ENCODE results near the gene GJB3.

GJB3 gene

DNA sequence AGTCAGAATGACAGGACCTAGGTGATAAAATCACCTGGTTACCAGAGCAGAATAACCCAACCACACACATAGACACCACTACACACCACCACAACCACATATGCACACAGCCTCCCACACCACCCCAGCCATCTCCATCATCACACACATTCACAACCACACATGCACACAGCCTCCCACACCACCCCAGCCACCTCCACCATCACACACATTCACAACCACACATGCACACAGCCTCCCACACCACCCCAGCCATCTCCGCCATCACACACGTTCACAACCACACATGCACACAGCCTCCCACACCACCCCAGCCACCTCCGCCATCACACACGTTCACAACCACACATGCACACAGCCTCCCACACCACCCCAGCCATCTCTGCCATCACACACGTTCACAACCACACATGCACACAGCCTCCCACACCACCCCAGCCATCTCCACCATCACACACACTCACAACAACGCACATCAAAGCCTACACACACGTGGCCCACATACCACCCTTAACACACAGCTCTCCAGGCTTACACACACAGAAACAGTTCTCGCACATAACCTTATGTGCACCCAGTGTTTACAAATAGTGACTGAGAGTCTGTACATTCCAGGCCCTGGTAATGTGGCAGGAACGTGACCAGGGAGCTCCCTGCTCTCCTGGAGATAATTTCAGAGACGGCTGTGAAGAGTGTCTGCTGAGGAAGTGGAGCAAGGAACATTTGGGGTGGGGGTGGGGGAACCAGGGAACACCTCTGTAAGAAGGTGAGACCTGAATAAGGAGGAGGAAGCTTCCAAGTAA is 3.3 kb upstream of the GJB3 start:
- Histone ChIP-seq H3K9me3 (ENCODE audit: low read depth, low read length) (no peaks in the 10 kb centered on the region), H3K9ac (ENCODE audit: insufficient read length) (no peak overlapping the region), H3K36me3 (ENCODE audit: insufficient read depth, low read length) (no peaks in the 10 kb centered on the region), H3K4me3 (no peak overlapping the region), H3K27ac (no peak overlapping the region)
- TF ChIP-seq EZH2 (IDR thresholded peaks at IDR 0.05) (no peak), POLR2AphosphoS5 (IDR thresholded peaks at IDR 0.05; ENCODE audit: borderline replicate concordance, low read depth, low read length) (no peak), FOXP2 (optimal IDR thresholded peaks at IDR 0.05; ENCODE audit: control extremely low read depth, extremely low read length, insufficient read depth) (no peak)
- DNase-seq (ENCODE audit: low read depth, low spot score), result no peak

DNA sequence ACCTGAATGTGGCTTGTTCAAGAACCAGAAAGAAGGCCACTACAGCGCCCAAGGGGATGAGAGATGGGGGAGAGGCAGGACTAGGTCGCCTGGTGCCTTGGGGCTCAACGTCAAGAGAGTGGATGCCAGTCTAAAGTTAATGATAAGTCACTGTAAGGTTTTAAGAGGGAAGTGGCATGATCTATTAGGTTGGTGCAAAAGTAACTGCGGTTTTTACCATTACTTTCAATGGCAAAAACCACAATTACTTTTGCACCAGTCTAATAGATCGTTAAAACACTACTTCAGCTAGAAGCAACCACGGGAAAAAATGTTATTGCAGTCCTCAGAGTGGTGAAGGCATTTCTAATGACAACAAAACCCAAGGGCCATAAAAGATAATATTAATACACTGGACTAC is 2.6 kb upstream of the GJB3 start:
- Histone ChIP-seq H3K9me3 (ENCODE audit: low read depth, low read length) (no peaks in the 10 kb centered on the region), H3K9ac (ENCODE audit: insufficient read length) (no peak overlapping the region), H3K4me3 (no peak overlapping the region), H3K36me3 (ENCODE audit: insufficient read depth, low read length) (no peaks in the 10 kb centered on the region), H3K27ac (no peak overlapping the region)
- no peak for DNase-seq (ENCODE audit: low read depth, low spot score)
- TF ChIP-seq FOXP2 (optimal IDR thresholded peaks at IDR 0.05; ENCODE audit: control extremely low read depth, extremely low read length, insufficient read depth) (no peak), POLR2AphosphoS5 (IDR thresholded peaks at IDR 0.05; ENCODE audit: borderline replicate concordance, low read depth, low read length) (no peak), EZH2 (IDR thresholded peaks at IDR 0.05) (no peak)

GRCh38 chr1:34779005-34779404 is 2.0 kb upstream of the GJB3 start:
- DNase-seq (ENCODE audit: low read depth, low spot score), result no peak
- no peak overlapping the region for H3K4me3 ChIP-seq
- no peak overlapping the region for H3K9ac ChIP-seq (ENCODE audit: insufficient read length)
- H3K36me3 ChIP-seq (ENCODE audit: insufficient read depth, low read length), result no peaks in the 10 kb centered on the region
- H3K9me3 ChIP-seq (ENCODE audit: low read depth, low read length), result no peaks in the 10 kb centered on the region
- TF ChIP-seq FOXP2 (optimal IDR thresholded peaks at IDR 0.05; ENCODE audit: control extremely low read depth, extremely low read length, insufficient read depth), result no peak
- TF ChIP-seq EZH2 (IDR thresholded peaks at IDR 0.05), result no peak
- TF ChIP-seq POLR2AphosphoS5 (IDR thresholded peaks at IDR 0.05; ENCODE audit: borderline replicate concordance, low read depth, low read length), result no peak
- H3K27ac ChIP-seq, result no peak overlapping the region

DNA sequence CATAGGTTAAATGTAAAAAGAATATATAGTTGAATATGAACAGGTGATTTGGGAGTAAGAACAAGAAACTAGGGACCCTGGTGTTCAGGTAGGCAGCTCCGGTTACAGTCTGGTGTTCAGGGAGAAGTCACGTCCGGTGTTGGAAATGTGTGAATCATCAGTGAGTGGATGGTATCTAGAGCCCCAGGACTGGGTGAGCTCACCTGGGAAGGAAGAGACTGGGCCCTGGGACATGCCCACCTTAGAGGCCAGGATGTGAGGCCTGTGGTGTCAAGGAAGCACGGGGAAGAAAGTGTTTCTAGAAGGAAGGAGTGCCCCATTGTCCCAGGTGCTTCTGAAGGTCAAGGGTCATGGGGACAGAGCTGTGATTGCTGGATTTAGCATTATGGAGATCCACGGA is 1.5 kb upstream of the GJB3 start:
- DNase-seq (ENCODE audit: low read depth, low spot score), result no peak
- H3K36me3 ChIP-seq (ENCODE audit: insufficient read depth, low read length), result no peaks in the 10 kb centered on the region
- TF ChIP-seq EZH2 (IDR thresholded peaks at IDR 0.05), result no peak

GRCh38 chr1:34779962-34780361 is 1.1 kb upstream of the GJB3 start:
- H3K9me3 ChIP-seq (ENCODE audit: low read depth, low read length), result no peaks in the 10 kb centered on the region
- no peak overlapping the region for H3K27ac ChIP-seq
- H3K4me3 ChIP-seq, result no peak overlapping the region
- DNase-seq (ENCODE audit: low read depth, low spot score), result no peak
- TF ChIP-seq POLR2AphosphoS5 (IDR thresholded peaks at IDR 0.05; ENCODE audit: borderline replicate concordance, low read depth, low read length) (no peak), FOXP2 (optimal IDR thresholded peaks at IDR 0.05; ENCODE audit: control extremely low read depth, extremely low read length, insufficient read depth) (no peak), EZH2 (IDR thresholded peaks at IDR 0.05) (no peak)
- no peak overlapping the region for H3K9ac ChIP-seq (ENCODE audit: insufficient read length)
- H3K36me3 ChIP-seq (ENCODE audit: insufficient read depth, low read length), result no peaks in the 10 kb centered on the region

More for the DNA sequence above, 1.5 kb upstream of the GJB3 start:
- H3K9me3 ChIP-seq (ENCODE audit: low read depth, low read length), result no peaks in the 10 kb centered on the region
- no peak overlapping the region for H3K27ac ChIP-seq
- no peak overlapping the region for H3K9ac ChIP-seq (ENCODE audit: insufficient read length)
- no peak overlapping the region for H3K4me3 ChIP-seq

DNA sequence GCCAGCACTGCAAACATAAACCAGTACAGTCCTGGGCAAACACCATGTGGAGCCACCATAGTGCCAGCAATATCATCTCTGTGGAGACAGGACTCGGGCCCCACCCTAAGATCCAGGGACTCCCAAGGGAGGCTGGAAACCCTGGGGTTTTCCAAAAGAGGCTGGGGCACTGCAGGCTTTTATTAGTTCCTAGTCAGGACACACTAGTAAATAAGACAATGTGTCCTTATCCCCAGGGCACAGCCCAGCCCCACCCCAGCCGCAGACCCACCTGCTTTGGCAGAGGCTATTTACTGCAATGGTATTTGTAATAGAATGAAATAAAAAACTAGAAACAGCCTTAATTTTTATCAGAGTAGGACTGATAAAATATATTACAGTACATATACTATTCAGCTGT is 486 bp upstream of the GJB3 start:
- H3K9ac ChIP-seq (ENCODE audit: insufficient read length), result no peak overlapping the region

GRCh38 chr1:34781844-34782391 is 904 bp downstream of the GJB3 start:
- no peak for DNase-seq (ENCODE audit: low read depth, low spot score)
- Histone ChIP-seq H3K36me3 (ENCODE audit: insufficient read depth, low read length) (no peaks in the 10 kb centered on the region), H3K27ac (no peak overlapping the region), H3K9me3 (ENCODE audit: low read depth, low read length) (no peaks in the 10 kb centered on the region), H3K9ac (ENCODE audit: insufficient read length) (no peak overlapping the region), H3K4me3 (peak overlapping the region; percentile 53)
- TF ChIP-seq POLR2AphosphoS5 (IDR thresholded peaks at IDR 0.05; ENCODE audit: borderline replicate concordance, low read depth, low read length), result no peak
- no peak for TF ChIP-seq EZH2 (IDR thresholded peaks at IDR 0.05)
- TF ChIP-seq FOXP2 (optimal IDR thresholded peaks at IDR 0.05; ENCODE audit: control extremely low read depth, extremely low read length, insufficient read depth), result no peak

More for the DNA sequence above, 486 bp upstream of the GJB3 start:
- no peaks in the 10 kb centered on the region for H3K36me3 ChIP-seq (ENCODE audit: insufficient read depth, low read length)
- H3K9me3 ChIP-seq (ENCODE audit: low read depth, low read length), result no peaks in the 10 kb centered on the region
- no peak for DNase-seq (ENCODE audit: low read depth, low spot score)
- TF ChIP-seq POLR2AphosphoS5 (IDR thresholded peaks at IDR 0.05; ENCODE audit: borderline replicate concordance, low read depth, low read length) (no peak), EZH2 (IDR thresholded peaks at IDR 0.05) (no peak), FOXP2 (optimal IDR thresholded peaks at IDR 0.05; ENCODE audit: control extremely low read depth, extremely low read length, insufficient read depth) (no peak)
- no peak overlapping the region for H3K27ac ChIP-seq
- no peak overlapping the region for H3K4me3 ChIP-seq

- DNase-seq (ENCODE audit: low read depth, low spot score), result no peak
- Histone ChIP-seq H3K9ac (ENCODE audit: insufficient read length) (no peak overlapping the region), H3K36me3 (ENCODE audit: insufficient read depth, low read length) (no peaks in the 10 kb centered on the region), H3K9me3 (ENCODE audit: low read depth, low read length) (no peaks in the 10 kb centered on the region), H3K4me3 (no peak overlapping the region), H3K27ac (no peak overlapping the region)
- no peak for TF ChIP-seq POLR2AphosphoS5 (IDR thresholded peaks at IDR 0.05; ENCODE audit: borderline replicate concordance, low read depth, low read length)
- TF ChIP-seq FOXP2 (optimal IDR thresholded peaks at IDR 0.05; ENCODE audit: control extremely low read depth, extremely low read length, insufficient read depth), result no peak
- TF ChIP-seq EZH2 (IDR thresholded peaks at IDR 0.05), result no peak
Measured at GRCh38 chr1:34784751-34785221, 3.8 kb downstream of the GJB3 start.

Measured in SK-N-MC (cell line).